HEK293 (cell line): Measurements from ENCODE around the gene INHA.
A peak's percentile ranks its signal among the peaks of the same experiment; 100 is the strongest.

Source experiments
- EGR2 ChIP-seq: fragments of 450-650 bp; formaldehyde crosslinking; IDR thresholded peaks from 2 replicates; pipeline ENCODE4 v1.5.1; 2016; ENCODE audit warnings: low read depth, missing biosample characterization, missing genetic modification characterization
- KLF16 ChIP-seq: fragments of 450-650 bp; formaldehyde crosslinking; IDR thresholded peaks from 2 replicates; pipeline ENCODE4 v1.5.1; 2017; ENCODE audit warnings: missing biosample characterization, missing genetic modification characterization
- KLF7 ChIP-seq: fragments of 450-650 bp; formaldehyde crosslinking; IDR thresholded peaks from 2 replicates; pipeline ENCODE4 v1.5.1; 2016; ENCODE audit warnings: missing biosample characterization, missing genetic modification characterization, borderline replicate concordance
- MZF1 ChIP-seq: fragments of 450-650 bp; formaldehyde crosslinking; IDR thresholded peaks from 2 replicates; pipeline ENCODE4 v1.5.1; 2017; ENCODE audit warnings: missing biosample characterization, missing genetic modification characterization, borderline replicate concordance
- OSR2 ChIP-seq: fragments of 450-650 bp; formaldehyde crosslinking; IDR thresholded peaks from 2 replicates; pipeline ENCODE4 v1.5.1; 2016; ENCODE audit warnings: missing biosample characterization, missing genetic modification characterization
- SP7 ChIP-seq: fragments of 450-650 bp; formaldehyde crosslinking; IDR thresholded peaks from 2 replicates; pipeline ENCODE4 v1.5.1; 2016; ENCODE audit warnings: missing biosample characterization, missing genetic modification characterization
- TCF7L2 ChIP-seq: IDR thresholded peaks from 2 replicates; pipeline ENCODE4 v1.6.1; 2011; ENCODE audit warnings: low read depth, mild to moderate bottlenecking, inconsistent platforms, low read length, moderate library complexity, borderline replicate concordance
- YY2 ChIP-seq: fragments of 450-650 bp; formaldehyde crosslinking; IDR thresholded peaks from 2 replicates; pipeline ENCODE4 v1.5.1; 2016; ENCODE audit warnings: missing biosample characterization, missing genetic modification characterization
- ZBTB17 ChIP-seq: fragments of 450-650 bp; formaldehyde crosslinking; IDR thresholded peaks from 2 replicates; pipeline ENCODE4 v1.5.1; 2016; ENCODE audit warnings: missing biosample characterization, missing genetic modification characterization
- ZBTB21 ChIP-seq: fragments of 450-650 bp; formaldehyde crosslinking; IDR thresholded peaks from 2 replicates; pipeline ENCODE4 v1.5.1; 2017; ENCODE audit warnings: missing biosample characterization, missing genetic modification characterization
- ZBTB8A ChIP-seq: fragments of 450-650 bp; formaldehyde crosslinking; IDR thresholded peaks from 2 replicates; pipeline ENCODE4 v1.5.1; 2016; ENCODE audit warnings: missing biosample characterization, missing genetic modification characterization
- ZFHX2 ChIP-seq: fragments of 450-650 bp; formaldehyde crosslinking; conservative IDR thresholded peaks from 2 replicates; pipeline ENCODE4 v1.5.1; 2016; ENCODE audit warnings: missing biosample characterization, missing genetic modification characterization
- ZNF140 ChIP-seq: fragments of 450-650 bp; formaldehyde crosslinking; IDR thresholded peaks from 2 replicates; pipeline ENCODE4 v1.5.1; 2016; ENCODE audit warnings: missing biosample characterization, missing genetic modification characterization
- ZNF16 ChIP-seq: fragments of 450-650 bp; formaldehyde crosslinking; IDR thresholded peaks from 2 replicates; pipeline ENCODE4 v1.5.1; 2016; ENCODE audit warnings: low read depth, missing biosample characterization, missing genetic modification characterization
- ZNF19 ChIP-seq: fragments of 450-650 bp; formaldehyde crosslinking; IDR thresholded peaks from 2 replicates; pipeline ENCODE4; 2016; ENCODE audit warnings: missing biosample characterization, missing genetic modification characterization, low read depth
- ZNF214 ChIP-seq: fragments of 450-650 bp; formaldehyde crosslinking; IDR thresholded peaks from 2 replicates; pipeline ENCODE4 v1.5.1; 2017; ENCODE audit warnings: missing biosample characterization, mild to moderate bottlenecking, missing genetic modification characterization, borderline replicate concordance
- ZNF24 ChIP-seq: fragments of 450-650 bp; formaldehyde crosslinking; IDR thresholded peaks from 2 replicates; pipeline ENCODE4 v1.5.1; 2016; ENCODE audit warnings: missing biosample characterization, missing genetic modification characterization
- ZNF26 ChIP-seq: fragments of 450-650 bp; formaldehyde crosslinking; IDR thresholded peaks from 2 replicates; pipeline ENCODE4 v1.5.1; 2016; ENCODE audit warnings: missing biosample characterization, missing genetic modification characterization
- ZNF266 ChIP-seq: fragments of 450-650 bp; formaldehyde crosslinking; IDR thresholded peaks from 2 replicates; pipeline ENCODE4 v1.5.1; 2016; ENCODE audit warnings: missing biosample characterization, missing genetic modification characterization, low read depth
- ZNF335 ChIP-seq: fragments of 450-650 bp; formaldehyde crosslinking; conservative IDR thresholded peaks from 2 replicates; pipeline ENCODE4 v1.5.1; 2016; ENCODE audit warnings: missing biosample characterization, missing genetic modification characterization
- ZNF341 ChIP-seq: fragments of 450-650 bp; formaldehyde crosslinking; IDR thresholded peaks from 2 replicates; pipeline ENCODE4; 2016; ENCODE audit warnings: low read depth, missing biosample characterization, missing genetic modification characterization
- ZNF366 ChIP-seq: fragments of 450-650 bp; formaldehyde crosslinking; conservative IDR thresholded peaks from 2 replicates; pipeline ENCODE4 v1.5.1; 2016; ENCODE audit warnings: missing biosample characterization, missing genetic modification characterization
- ZNF416 ChIP-seq: fragments of 450-650 bp; formaldehyde crosslinking; IDR thresholded peaks from 2 replicates; pipeline ENCODE4 v1.5.1; 2016; ENCODE audit warnings: missing biosample characterization, missing genetic modification characterization
- ZNF548 ChIP-seq: fragments of 450-650 bp; formaldehyde crosslinking; IDR thresholded peaks from 2 replicates; pipeline ENCODE4 v1.5.1; 2016; ENCODE audit warnings: missing biosample characterization, missing genetic modification characterization
- ZNF558 ChIP-seq: fragments of 450-650 bp; formaldehyde crosslinking; IDR thresholded peaks from 2 replicates; pipeline ENCODE4 v1.5.1; 2016; ENCODE audit warnings: missing biosample characterization, missing genetic modification characterization
- ZNF560 ChIP-seq: fragments of 450-650 bp; formaldehyde crosslinking; IDR thresholded peaks from 2 replicates; pipeline ENCODE4 v1.5.1; 2017; ENCODE audit warnings: missing biosample characterization, missing genetic modification characterization, borderline replicate concordance
- ZNF585B ChIP-seq: fragments of 450-650 bp; formaldehyde crosslinking; IDR thresholded peaks from 2 replicates; pipeline ENCODE4 v1.5.1; 2016; ENCODE audit warnings: missing biosample characterization, missing genetic modification characterization
- ZNF704 ChIP-seq: fragments of 450-650 bp; formaldehyde crosslinking; IDR thresholded peaks from 2 replicates; pipeline ENCODE4 v1.5.1; 2016; ENCODE audit warnings: missing biosample characterization, missing genetic modification characterization
- ZSCAN23 ChIP-seq: fragments of 450-650 bp; formaldehyde crosslinking; IDR thresholded peaks from 2 replicates; pipeline ENCODE4 v1.5.1; 2016; ENCODE audit warnings: missing biosample characterization, missing genetic modification characterization
- TF ChIP-seq, protein P1 (sequence below): fragments of 450-650 bp; formaldehyde crosslinking; IDR thresholded peaks from 2 replicates; pipeline ENCODE4 v1.5.1; 2016; ENCODE audit warnings: missing biosample characterization, missing genetic modification characterization, borderline replicate concordance
- TF ChIP-seq, protein P2 (sequence below): fragments of 450-650 bp; IDR thresholded peaks from 2 replicates; pipeline ENCODE4 v1.5.1; 2018; ENCODE audit warnings: missing biosample characterization, mild to moderate bottlenecking, missing genetic modification characterization

The INHA gene

GRCh38 chr2:219571311-219572236 lies 536 bp upstream of the INHA start, which contains the start of gene OBSL1 (continued):
- TF ChIP-seq OSR2 (tag by site-specific recombination), result no peak
- TF ChIP-seq ZNF140 (tag by site-specific recombination), result no peak
- peak; percentile 57; the same call in 1 of the 2 replicates for TF ChIP-seq ZBTB17 (tag by site-specific recombination)
- TF ChIP-seq, protein P1, sequence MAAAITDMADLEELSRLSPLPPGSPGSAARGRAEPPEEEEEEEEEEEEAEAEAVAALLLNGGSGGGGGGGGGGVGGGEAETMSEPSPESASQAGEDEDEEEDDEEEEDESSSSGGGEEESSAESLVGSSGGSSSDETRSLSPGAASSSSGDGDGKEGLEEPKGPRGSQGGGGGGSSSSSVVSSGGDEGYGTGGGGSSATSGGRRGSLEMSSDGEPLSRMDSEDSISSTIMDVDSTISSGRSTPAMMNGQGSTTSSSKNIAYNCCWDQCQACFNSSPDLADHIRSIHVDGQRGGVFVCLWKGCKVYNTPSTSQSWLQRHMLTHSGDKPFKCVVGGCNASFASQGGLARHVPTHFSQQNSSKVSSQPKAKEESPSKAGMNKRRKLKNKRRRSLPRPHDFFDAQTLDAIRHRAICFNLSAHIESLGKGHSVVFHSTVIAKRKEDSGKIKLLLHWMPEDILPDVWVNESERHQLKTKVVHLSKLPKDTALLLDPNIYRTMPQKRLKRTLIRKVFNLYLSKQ (tag by site-specific recombination), result no peak
- TF ChIP-seq EGR2, result peak; percentile 86
- peak; percentile 64; the same call in 1 of the 2 replicates for TF ChIP-seq ZNF24
- TF ChIP-seq KLF7, result peak; percentile 61; the same call in 1 of the 2 replicates
- 0 out of 2 replicates have a peak, but pooled peaks have one; percentile 65 for TF ChIP-seq ZNF416 (tag by site-specific recombination)
- TF ChIP-seq ZNF585B (tag by site-specific recombination), result no peak
- no peak for TF ChIP-seq ZNF548 (tag by site-specific recombination)
- no peak for TF ChIP-seq ZNF214 (tag by site-specific recombination)
- 0 out of 2 replicates have a peak, but pooled peaks have one; percentile 39 for TF ChIP-seq ZBTB21 (tag by site-specific recombination)
- no peak for TF ChIP-seq ZNF341
- no peak for TF ChIP-seq ZNF560 (tag by site-specific recombination)
- no peak for TF ChIP-seq ZNF19 (tag by site-specific recombination)
- no peak; the same call in 1 of the 2 replicates for TF ChIP-seq ZBTB8A (tag by site-specific recombination)
- no peak for TF ChIP-seq ZNF16 (tag by site-specific recombination)
- TF ChIP-seq, protein P2, sequence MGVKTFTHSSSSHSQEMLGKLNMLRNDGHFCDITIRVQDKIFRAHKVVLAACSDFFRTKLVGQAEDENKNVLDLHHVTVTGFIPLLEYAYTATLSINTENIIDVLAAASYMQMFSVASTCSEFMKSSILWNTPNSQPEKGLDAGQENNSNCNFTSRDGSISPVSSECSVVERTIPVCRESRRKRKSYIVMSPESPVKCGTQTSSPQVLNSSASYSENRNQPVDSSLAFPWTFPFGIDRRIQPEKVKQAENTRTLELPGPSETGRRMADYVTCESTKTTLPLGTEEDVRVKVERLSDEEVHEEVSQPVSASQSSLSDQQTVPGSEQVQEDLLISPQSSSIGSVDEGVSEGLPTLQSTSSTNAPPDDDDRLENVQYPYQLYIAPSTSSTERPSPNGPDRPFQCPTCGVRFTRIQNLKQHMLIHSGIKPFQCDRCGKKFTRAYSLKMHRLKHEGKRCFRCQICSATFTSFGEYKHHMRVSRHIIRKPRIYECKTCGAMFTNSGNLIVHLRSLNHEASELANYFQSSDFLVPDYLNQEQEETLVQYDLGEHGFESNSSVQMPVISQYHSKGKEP (tag by site-specific recombination), result no peak
- TF ChIP-seq ZNF704 (tag by site-specific recombination), result no peak
- TF ChIP-seq MZF1 (tag by site-specific recombination), result no peak; the same call in 1 of the 2 replicates
- TF ChIP-seq ZNF335 (tag by site-specific recombination), result peak; percentile 85
- TF ChIP-seq ZNF26, result no peak
- no peak for TF ChIP-seq TCF7L2
- TF ChIP-seq YY2 (tag by site-specific recombination), result peak; percentile 69; the same call in 1 of the 2 replicates
- TF ChIP-seq ZNF266 (tag by site-specific recombination), result no peak
- TF ChIP-seq SP7 (tag by site-specific recombination), result peak; percentile 81
- TF ChIP-seq KLF16 (tag by site-specific recombination), result peak; percentile 71; the same call in 1 of the 2 replicates
- TF ChIP-seq ZNF558 (tag by site-specific recombination), result no peak
- TF ChIP-seq ZSCAN23, result peak; percentile 81; the same call in 1 of the 2 replicates
- TF ChIP-seq ZNF366 (tag by site-specific recombination), result peak; percentile 86
- peak; percentile 90 for TF ChIP-seq ZFHX2 (tag by site-specific recombination)
